HEK293 (cell line): ENCODE data around the gene RELB.

ENCODE experiments used
- CTCF ChIP-seq: fragments of 450-650 bp; formaldehyde crosslinking; IDR thresholded peaks from 2 replicates; pipeline ENCODE4 v1.5.1; 2016; ENCODE audit warnings: missing biosample characterization, missing genetic modification characterization
- KLF10 ChIP-seq: fragments of 450-650 bp; IDR thresholded peaks from 2 replicates; pipeline ENCODE4 v1.5.1; 2018; ENCODE audit warnings: missing biosample characterization, mild to moderate bottlenecking, missing genetic modification characterization
- SCRT1 ChIP-seq: fragments of 450-650 bp; formaldehyde crosslinking; IDR thresholded peaks from 2 replicates; pipeline ENCODE4 v1.5.1; 2016; ENCODE audit warnings: missing biosample characterization, missing genetic modification characterization, borderline replicate concordance
- ZBTB26 ChIP-seq: fragments of 450-650 bp; formaldehyde crosslinking; optimal IDR thresholded peaks from 2 replicates; pipeline ENCODE3; 2016; ENCODE audit warnings: missing biosample characterization, mild to moderate bottlenecking, missing genetic modification characterization
- ZBTB44 ChIP-seq: fragments of 450-650 bp; IDR thresholded peaks from 2 replicates; pipeline ENCODE4 v1.5.1; 2018; ENCODE audit warnings: missing biosample characterization, mild to moderate bottlenecking, missing genetic modification characterization
- ZNF184 ChIP-seq: fragments of 450-650 bp; IDR thresholded peaks from 2 replicates; pipeline ENCODE4 v1.5.1; 2018; ENCODE audit warnings: missing biosample characterization, mild to moderate bottlenecking, missing genetic modification characterization
- ZNF24 ChIP-seq: fragments of 450-650 bp; formaldehyde crosslinking; IDR thresholded peaks from 2 replicates; pipeline ENCODE4 v1.5.1; 2016; ENCODE audit warnings: missing biosample characterization, missing genetic modification characterization
- ZNF426 ChIP-seq: fragments of 450-650 bp; formaldehyde crosslinking; IDR thresholded peaks from 2 replicates; pipeline ENCODE4 v1.5.1; 2017; ENCODE audit warnings: missing biosample characterization, missing genetic modification characterization, mild to moderate bottlenecking, inconsistent platforms, moderate library complexity
- ZNF510 ChIP-seq: fragments of 450-650 bp; formaldehyde crosslinking; IDR thresholded peaks from 2 replicates; pipeline ENCODE4 v1.5.1; 2018; ENCODE audit warnings: mild to moderate bottlenecking, missing genetic modification characterization, missing biosample characterization; ENCODE audit not compliant: insufficient replicate concordance
- ZNF555 ChIP-seq: fragments of 450-650 bp; formaldehyde crosslinking; conservative IDR thresholded peaks from 2 replicates; pipeline ENCODE4 v1.5.1; 2017; ENCODE audit warnings: missing biosample characterization, mild to moderate bottlenecking, missing genetic modification characterization, inconsistent platforms

GRCh38 chr19:44975444-44975843 is 25.8 kb upstream of the RELB start:
- TF ChIP-seq ZBTB44 (tag by site-specific recombination) (no peak), CTCF (tag by site-specific recombination) (no peak), ZNF184 (tag by site-specific recombination) (no peak), ZNF24 (tag by site-specific recombination) (no peak), KLF10 (tag by site-specific recombination) (no peak), ZBTB26 (tag by site-specific recombination) (no peak), ZNF555 (tag by site-specific recombination) (no peak), ZNF510 (tag by site-specific recombination) (no peak), SCRT1 (no peak), ZNF426 (no peak)
